Spleen (tissue), 7 donors: Measurements from ENCODE around the gene CENPM.

Source experiments
- POLR2A ChIP-seq, 3 donors: fragments of 450-650 bp; IDR thresholded peaks; one replicate each; pipeline ENCODE4 v1.5.1; 2017; ENCODE audit warnings: antibody characterized with exemption in 3 of 3, mild to moderate bottlenecking in 1 of 3
- POLR2AphosphoS5 ChIP-seq, 3 donors: sonication (generic); formaldehyde crosslinking; IDR thresholded peaks; one replicate each; pipeline ENCODE4 v1.5.1; 2017; ENCODE audit warnings: antibody characterized with exemption in 3 of 3
- TF ChIP-seq, protein P1 (sequence below), 11 experiments: fragments of 200-600 bp in 7 of 11; fragments of 450-650 bp in 4 of 11; sonication (generic) in 4 of 11; IDR thresholded peaks in 8 of 11; conservative IDR thresholded peaks in 3 of 11; 1 replicate in 7 of 11; 2 replicates in 4 of 11; pipeline versions ENCODE4 v1.4.0 to v1.8.0; 2016 to 2021; ENCODE audit warnings: antibody characterized with exemption in 11 of 11, inconsistent platforms in 4 of 11, mild to moderate bottlenecking in 1 of 11
- donor health status: DM: no; HTN: no; CAD: no; lungs with moderate emphysema.
- donor health status: DM: no; HTN: no; CAD: no.
- donor health status: DM: no; HTN: no; CAD: no.

DNA sequence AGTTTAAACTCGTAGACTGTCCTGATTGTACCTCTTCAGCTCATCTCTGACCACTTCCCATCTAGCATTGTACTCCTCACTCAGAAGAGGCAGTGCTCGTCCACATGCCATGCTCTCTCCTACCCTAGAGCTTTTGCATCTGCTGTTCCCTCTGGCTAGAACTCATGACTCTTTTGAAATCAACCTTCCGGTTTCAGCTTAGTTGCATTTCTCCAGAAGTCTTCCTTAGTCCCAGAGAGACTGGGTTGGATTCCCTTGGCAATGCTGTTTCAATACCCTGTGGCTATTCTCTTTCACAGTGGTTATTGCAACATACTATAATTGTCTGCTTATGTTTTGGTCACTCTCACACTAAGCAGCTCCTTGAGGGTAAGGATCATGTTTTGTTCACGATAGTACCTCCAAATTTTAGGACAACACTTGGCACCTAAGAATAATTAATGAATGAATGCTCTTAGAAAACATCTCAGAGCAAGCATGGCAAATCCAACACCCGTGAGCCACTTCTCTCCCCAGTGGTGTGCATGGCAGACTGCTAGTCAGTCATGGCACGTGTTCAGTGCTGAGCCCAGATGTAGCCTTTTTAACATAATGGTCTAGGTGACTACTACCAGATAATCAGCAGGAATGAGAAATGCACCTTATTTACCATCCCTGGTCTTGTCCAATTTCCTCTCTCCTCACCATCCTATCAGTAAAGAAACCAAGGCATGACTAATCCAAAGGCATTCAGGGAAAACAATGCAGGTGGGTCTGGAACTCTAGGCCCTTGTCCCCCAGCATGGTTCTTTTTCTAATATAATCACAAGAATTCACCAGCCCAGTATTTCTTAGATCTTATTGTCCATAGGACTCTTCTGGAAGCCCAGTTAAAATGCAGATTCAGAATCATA lies 36.8 kb upstream of the CENPM start:
- TF ChIP-seq, protein P1, sequence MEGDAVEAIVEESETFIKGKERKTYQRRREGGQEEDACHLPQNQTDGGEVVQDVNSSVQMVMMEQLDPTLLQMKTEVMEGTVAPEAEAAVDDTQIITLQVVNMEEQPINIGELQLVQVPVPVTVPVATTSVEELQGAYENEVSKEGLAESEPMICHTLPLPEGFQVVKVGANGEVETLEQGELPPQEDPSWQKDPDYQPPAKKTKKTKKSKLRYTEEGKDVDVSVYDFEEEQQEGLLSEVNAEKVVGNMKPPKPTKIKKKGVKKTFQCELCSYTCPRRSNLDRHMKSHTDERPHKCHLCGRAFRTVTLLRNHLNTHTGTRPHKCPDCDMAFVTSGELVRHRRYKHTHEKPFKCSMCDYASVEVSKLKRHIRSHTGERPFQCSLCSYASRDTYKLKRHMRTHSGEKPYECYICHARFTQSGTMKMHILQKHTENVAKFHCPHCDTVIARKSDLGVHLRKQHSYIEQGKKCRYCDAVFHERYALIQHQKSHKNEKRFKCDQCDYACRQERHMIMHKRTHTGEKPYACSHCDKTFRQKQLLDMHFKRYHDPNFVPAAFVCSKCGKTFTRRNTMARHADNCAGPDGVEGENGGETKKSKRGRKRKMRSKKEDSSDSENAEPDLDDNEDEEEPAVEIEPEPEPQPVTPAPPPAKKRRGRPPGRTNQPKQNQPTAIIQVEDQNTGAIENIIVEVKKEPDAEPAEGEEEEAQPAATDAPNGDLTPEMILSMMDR (IDR thresholded peaks at IDR 0.05 in 8 of 11, conservative IDR thresholded peaks at IDR 0.05 in 3 of 11), result no peak
- TF ChIP-seq POLR2AphosphoS5 (IDR thresholded peaks at IDR 0.05), result no peak
- no peak for TF ChIP-seq POLR2A (IDR thresholded peaks at IDR 0.05)
